COLO829 (cell line): ENCODE measurements around the gene SULT1B1.

Experiments used
- DNase-seq: peaks from one replicate; pipeline ENCODE4 v3.0.0; 2012; ENCODE audit warnings: low spot score

SULT1B1 gene

DNA sequence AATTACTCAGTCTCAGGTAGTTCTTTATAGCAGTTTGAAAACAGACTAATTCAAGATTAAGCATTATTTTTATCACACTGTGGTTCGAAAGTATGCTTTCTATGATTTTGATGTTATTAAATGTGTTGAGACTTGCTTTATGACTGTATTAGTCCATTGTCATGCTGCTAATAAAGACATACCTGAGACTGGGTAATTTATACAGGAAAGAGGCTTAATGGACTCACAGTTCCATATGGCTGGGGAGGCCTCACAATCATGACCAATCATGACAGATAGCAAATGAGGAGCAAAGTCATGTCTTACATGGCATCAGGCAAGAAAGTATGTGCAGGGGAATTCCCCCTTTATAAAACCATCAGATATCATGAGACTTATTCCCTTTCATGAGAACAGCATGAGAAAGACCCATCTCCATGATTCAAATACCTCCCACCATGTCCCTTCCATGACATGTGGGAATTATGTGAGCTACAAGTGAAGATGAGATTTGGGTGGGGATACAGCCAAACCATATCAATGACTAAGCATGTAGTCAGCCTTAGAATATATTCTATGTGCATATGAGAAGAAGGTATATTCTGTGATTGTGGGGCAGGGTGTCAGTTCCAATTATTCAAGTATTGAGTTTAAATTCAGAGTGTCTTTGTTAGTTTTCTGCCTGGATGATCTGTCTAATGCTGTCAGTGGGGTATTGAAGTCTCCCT, 62.7 kb downstream of the SULT1B1 start:
- no peak for DNase-seq

DNA sequence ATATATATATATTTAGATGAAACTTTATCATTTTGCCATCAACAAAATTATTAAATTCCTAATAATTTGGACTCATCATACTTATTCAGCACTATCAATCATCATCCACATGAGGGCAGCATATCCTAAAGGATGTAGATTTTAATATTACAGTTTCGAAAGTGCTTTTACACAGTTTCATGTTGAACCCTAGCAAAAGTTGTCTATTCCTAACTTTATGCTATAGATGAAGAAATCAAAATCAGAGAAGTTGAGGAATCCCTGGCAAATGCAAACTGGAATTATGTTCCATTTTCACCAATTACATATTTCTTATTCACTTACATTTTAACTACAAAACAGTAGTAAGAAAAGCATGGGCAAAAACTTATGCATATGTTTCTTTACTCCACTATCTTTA, 70.8 kb downstream of the SULT1B1 start:
- peak; percentile 31 for DNase-seq

DNA sequence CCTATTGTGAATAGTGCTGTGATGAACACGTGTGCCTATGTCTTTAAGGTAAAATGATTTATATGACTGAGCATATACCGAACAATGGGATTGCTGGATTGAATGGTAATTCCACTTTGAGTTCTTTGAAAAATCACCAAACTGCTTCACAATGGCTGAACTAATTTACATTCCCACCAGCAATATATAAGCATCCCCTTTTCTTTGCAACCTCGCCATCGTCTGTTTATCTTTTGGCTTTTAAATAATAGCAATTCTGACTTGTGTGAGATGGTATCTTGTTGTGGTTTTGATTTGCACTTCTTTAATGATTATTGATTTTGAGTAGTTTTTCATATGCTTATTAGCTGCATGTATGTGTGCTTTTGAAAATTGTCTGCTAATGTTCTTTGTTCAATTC, 75.6 kb downstream of the SULT1B1 start:
- no peak for DNase-seq
